Endothelial cell of umbilical vein (primary cell): Measurements from ENCODE around the gene SORCS1. TPM values are rescaled to one million over a fixed set of nuclear protein-coding genes. Genes with fewer than 3 reads are reported as not detected.

Experiments
- BruUV-seq: library from RNA; stranded (reverse); fragments of 400-500 nt; replicated peaks from 2 replicates; lab custom pipeline; 2021; lab: Mats Ljungman, UMichigan
- CTCF ChIA-PET: fragments of 300-600, 350-600 bp; sonication (Branson Sonifier 250); formaldehyde crosslinking; loops from one replicate; lab custom pipeline; 2021; ENCODE audit warnings: antibody characterized with exemption, inconsistent platforms; lab: Charles Lee
- POLR2A ChIA-PET: fragments of 300-600, 350-600 bp; sonication (Branson Sonifier 250); formaldehyde crosslinking; loops from one replicate; lab custom pipeline; 2021; ENCODE audit warnings: antibody characterized with exemption, inconsistent platforms; lab: Charles Lee
- DNase-seq: peaks from one replicate; pipeline ENCODE4 v3.0.0-alpha.2; 2011; ENCODE audit warnings: low read depth, low spot score
- FAIRE-seq: peaks from 2 replicates; lab custom pipeline; 2011; peaks lifted over from hg19 to GRCh38; lab: Jason Lieb, UNC
- H2AFZ ChIP-seq: 2 replicates; pipeline ENCODE4 v1.6.0; 2012; ENCODE audit warnings: low read depth, low read length, control low read depth, inconsistent platforms
- H3K27ac ChIP-seq: 2 replicates; pipeline ENCODE4 v1.5.1; 2011; ENCODE audit warnings: low read depth, mild to moderate bottlenecking, control low read depth, low read length, moderate library complexity; ENCODE audit not compliant: insufficient read depth
- H3K27me3 ChIP-seq, 2 experiments: 2 replicates each; pipeline versions ENCODE4 v1.6.0 to v1.6.1; 2011; ENCODE audit warnings: low read length in 2 of 2, mixed read lengths in 1 of 2; ENCODE audit not compliant: control insufficient read depth in 2 of 2, insufficient read depth in 2 of 2
- H3K36me3 ChIP-seq, 2 experiments: 2 replicates in 1 of 2; 3 replicates in 1 of 2; pipeline ENCODE4 v1.5.1; 2011; ENCODE audit warnings: low read length in 2 of 2, mild to moderate bottlenecking in 1 of 2, moderate library complexity in 1 of 2; ENCODE audit not compliant: control insufficient read depth in 2 of 2, insufficient read depth in 2 of 2; ENCODE audit errors: extremely low read depth in 1 of 2
- H3K4me1 ChIP-seq: 3 replicates; pipeline ENCODE4 v1.5.1; 2011; ENCODE audit warnings: mild to moderate bottlenecking, low read length; ENCODE audit not compliant: control insufficient read depth, insufficient read depth; ENCODE audit errors: extremely low read depth
- H3K4me2 ChIP-seq: 2 replicates; pipeline ENCODE4 v1.6.1; 2011; ENCODE audit warnings: low read length, control low read depth, mixed read lengths; ENCODE audit not compliant: insufficient read depth
- H3K4me3 ChIP-seq, 3 experiments: fragments of 200-600 bp in 1 of 3; sonication (generic), shearing (Covaris generic) in 1 of 3; replicated peaks in 1 of 3; 2 replicates each; pipeline ENCODE4 v1.5.1; 2011 to 2016; ENCODE audit warnings: control low read depth in 3 of 3, low read length in 3 of 3, mild to moderate bottlenecking in 2 of 3, inconsistent platforms in 1 of 3, low read depth in 1 of 3, moderate library complexity in 1 of 3; ENCODE audit not compliant: insufficient read depth in 1 of 3
- H3K79me2 ChIP-seq: 2 replicates; pipeline ENCODE4 v1.6.0; 2012; ENCODE audit warnings: low read length, inconsistent platforms; ENCODE audit not compliant: control insufficient read depth, insufficient read depth
- H3K9ac ChIP-seq: replicated peaks from 2 replicates; pipeline ENCODE3; 2011; ENCODE audit warnings: low read length, control low read depth; ENCODE audit not compliant: insufficient read depth; ENCODE audit errors: extremely low read depth
- H3K9me1 ChIP-seq: replicated peaks from 3 replicates; pipeline ENCODE4 v1.6.0; 2011; ENCODE audit warnings: mild to moderate bottlenecking, low read length; ENCODE audit not compliant: control insufficient read depth, insufficient read depth; ENCODE audit errors: extremely low read depth
- H3K9me3 ChIP-seq: replicated peaks from 2 replicates; pipeline ENCODE4 v1.5.1; 2012; ENCODE audit warnings: low read length, inconsistent platforms; ENCODE audit not compliant: control insufficient read depth, insufficient read depth
- H4K20me1 ChIP-seq: replicated peaks from 2 replicates; pipeline ENCODE3; 2011; ENCODE audit warnings: mild to moderate bottlenecking, low read length; ENCODE audit not compliant: control insufficient read depth, insufficient read depth; ENCODE audit errors: extremely low read depth
- EZH2 ChIP-seq: IDR thresholded peaks from 2 replicates; pipeline ENCODE4 v1.6.1; 2012; ENCODE audit warnings: borderline replicate concordance, low read depth, mild to moderate bottlenecking, moderate library complexity, low read length, inconsistent platforms; ENCODE audit not compliant: severe bottlenecking
- FOS ChIP-seq: IDR thresholded peaks from 2 replicates; pipeline ENCODE4 v1.6.1; 2011; ENCODE audit warnings: mild to moderate bottlenecking, low read length, moderate library complexity, borderline replicate concordance; ENCODE audit not compliant: insufficient read depth
- GATA2 ChIP-seq: IDR thresholded peaks from 2 replicates; pipeline ENCODE4 v1.7.0; 2011; ENCODE audit warnings: low read depth, mild to moderate bottlenecking, moderate library complexity, mixed read lengths, low read length; ENCODE audit not compliant: insufficient read length, insufficient read depth
- JUN ChIP-seq: IDR thresholded peaks from 2 replicates; pipeline ENCODE4 v1.6.1; 2011; ENCODE audit warnings: borderline replicate concordance, low read depth; ENCODE audit not compliant: insufficient read length, insufficient read depth
- MAX ChIP-seq: IDR thresholded peaks from 2 replicates; pipeline ENCODE4 v1.6.1; 2011; ENCODE audit not compliant: insufficient read depth, insufficient read length
- MYC ChIP-seq: IDR thresholded peaks from one replicate; pipeline ENCODE4 v1.6.1; 2011; ENCODE audit warnings: mild to moderate bottlenecking, low read depth, low read length
- POLR2A ChIP-seq: IDR thresholded peaks from 2 replicates; pipeline ENCODE4 v1.6.1; 2012; ENCODE audit warnings: low read depth, mild to moderate bottlenecking, control low read depth, low read length
- POLR2AphosphoS5 ChIP-seq: IDR thresholded peaks from 2 replicates; pipeline ENCODE4 v1.6.1; 2012; ENCODE audit warnings: low read depth, mild to moderate bottlenecking, control low read depth, low read length, moderate library complexity; ENCODE audit not compliant: insufficient read depth
- dilution Hi-C: fragments of 300-500 bp; cut with MboI; formaldehyde crosslinking; loops from one replicate; pipeline ENCODE4 v1.15.0; 2019; ENCODE audit warnings: low sequenced_read_pairs; ENCODE audit not compliant: extremely low pct_ligation_motif_present
- intact Hi-C: fragments of 100-400 bp; cut with micrococcal nuclease; formaldehyde crosslinking; loops from one replicate; pipeline ENCODE4 v1.10.0; 2022
- polyA plus RNA-seq, 4 experiments: library from polyadenylated mRNA; depleted of rRNA in 3 of 4; stranded (reverse) in 3 of 4; unstranded in 1 of 4; fragments of >200 nt; gene quantifications; 2 replicates each; pipeline versions ENCODE4 v1.2.1 to v1.2.3, GENCODE V29; 2011 to 2012; ENCODE audit warnings: missing spikeins in 1 of 4
- total RNA-seq: library from RNA; stranded (reverse); gene quantifications from 2 replicates; pipeline ENCODE4 v1.2.3, GENCODE V29; 2021
- TF ChIP-seq, protein P1 (sequence below), 2 donors: IDR thresholded peaks; 1 replicate in 1 of 2; 2 replicates in 1 of 2; pipeline ENCODE4 v1.5.1; 2011; ENCODE audit warnings: low read length in 2 of 2, mild to moderate bottlenecking in 2 of 2, moderate library complexity in 2 of 2, control low read depth in 1 of 2, inconsistent platforms in 1 of 2, low read depth in 1 of 2; ENCODE audit not compliant: insufficient read depth in 1 of 2; ENCODE audit errors: extremely low read depth in 1 of 2

The SORCS1 gene
- total and polyA plus RNA-seq, 2 donors (not counting 3 experiments of a cell fraction or from before 2014, with no cell fraction given) = not detected

GRCh38 chr10:106859892-106860652 lies 304.4 kb downstream of the SORCS1 start:
- Histone ChIP-seq H3K27ac (no peak overlapping the region), H3K4me2 (no peak overlapping the region), H3K79me2 (no peaks in the 10 kb centered on the region), H3K4me3 (no peak overlapping the region), H3K27me3 (no peaks in the 10 kb centered on the region), H3K9me3 (peaks cover 5% of the 10 kb centered on the region), H3K4me1 (no peaks in the 10 kb centered on the region), H3K9me1 (no peaks in the 10 kb centered on the region), H3K9ac (no peak overlapping the region), H2AFZ (no peak overlapping the region), H4K20me1 (no peaks in the 10 kb centered on the region), H3K36me3 (no peaks in the 10 kb centered on the region)
- no TSS peak for BruUV-seq
- ChIA-PET CTCF (no interaction called here), POLR2A (no interaction called here)
- intact Hi-C loops (no loop called here), dilution Hi-C loops (no loop called here)
- FAIRE-seq (no peak), DNase-seq (no peak)
- TF ChIP-seq, protein P1, sequence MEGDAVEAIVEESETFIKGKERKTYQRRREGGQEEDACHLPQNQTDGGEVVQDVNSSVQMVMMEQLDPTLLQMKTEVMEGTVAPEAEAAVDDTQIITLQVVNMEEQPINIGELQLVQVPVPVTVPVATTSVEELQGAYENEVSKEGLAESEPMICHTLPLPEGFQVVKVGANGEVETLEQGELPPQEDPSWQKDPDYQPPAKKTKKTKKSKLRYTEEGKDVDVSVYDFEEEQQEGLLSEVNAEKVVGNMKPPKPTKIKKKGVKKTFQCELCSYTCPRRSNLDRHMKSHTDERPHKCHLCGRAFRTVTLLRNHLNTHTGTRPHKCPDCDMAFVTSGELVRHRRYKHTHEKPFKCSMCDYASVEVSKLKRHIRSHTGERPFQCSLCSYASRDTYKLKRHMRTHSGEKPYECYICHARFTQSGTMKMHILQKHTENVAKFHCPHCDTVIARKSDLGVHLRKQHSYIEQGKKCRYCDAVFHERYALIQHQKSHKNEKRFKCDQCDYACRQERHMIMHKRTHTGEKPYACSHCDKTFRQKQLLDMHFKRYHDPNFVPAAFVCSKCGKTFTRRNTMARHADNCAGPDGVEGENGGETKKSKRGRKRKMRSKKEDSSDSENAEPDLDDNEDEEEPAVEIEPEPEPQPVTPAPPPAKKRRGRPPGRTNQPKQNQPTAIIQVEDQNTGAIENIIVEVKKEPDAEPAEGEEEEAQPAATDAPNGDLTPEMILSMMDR (IDR thresholded peaks at IDR 0.05; ENCODE audit: extremely low read depth in 1 of 2, insufficient read depth in 1 of 2, low read depth in 1 of 2, low read length in 2 of 2) = no peak
- TF ChIP-seq POLR2AphosphoS5 = no peak
- no peak for TF ChIP-seq POLR2A
- no peak for TF ChIP-seq FOS
- no peak for TF ChIP-seq MAX
- TF ChIP-seq GATA2 = no peak
- TF ChIP-seq MYC = no peak
- TF ChIP-seq JUN = no peak
- TF ChIP-seq EZH2 = no peak
